Right ventricle myocardium inferior (tissue), 1 donor: ENCODE data around the gene DCAF6. TPM values are rescaled to one million over a fixed set of nuclear protein-coding genes. Genes with fewer than 3 reads are reported as not detected.
A peak's percentile ranks its signal among the peaks of the same experiment; 100 is the strongest.
"Not testable (repeated sequence)": the region's sequence is repeated elsewhere in the genome, so short reads cannot be mapped to it uniquely, and the experiment has no call there.

Experiments used
- ATAC-seq: fragments of 200-7000 bp; cut with Tn5 transposase; one replicate; pipeline ENCODE4 v1.9.1; 2020; ENCODE audit warnings: mild to moderate bottlenecking, moderate library complexity
- DNase-seq: peaks from one replicate; pipeline ENCODE4 v3.0.0; 2021; ENCODE audit errors: missing footprints
- intact Hi-C: fragments of 100-400 bp; cut with DNase I; formaldehyde crosslinking; loops from one replicate; pipeline ENCODE4 v1.11.0; 2022
- long read RNA-seq: library from polyadenylated mRNA; unstranded; transcript quantifications from one replicate; pipeline ENCODE4 v2.0.0, GENCODE V29; 2021
- total RNA-seq: library from RNA; stranded (reverse); fragmentation: NEBNext Ultra II Directional; extraction: Animal tissue kit (Norgen Biotek cat#: 25700); gene quantifications from one replicate; pipeline ENCODE4 v1.2.1, GENCODE V29; 2021
- donor health status: DM: no; HTN: yes; CAD: no; lungs with severe emphysema.

The DCAF6 gene, protein sequence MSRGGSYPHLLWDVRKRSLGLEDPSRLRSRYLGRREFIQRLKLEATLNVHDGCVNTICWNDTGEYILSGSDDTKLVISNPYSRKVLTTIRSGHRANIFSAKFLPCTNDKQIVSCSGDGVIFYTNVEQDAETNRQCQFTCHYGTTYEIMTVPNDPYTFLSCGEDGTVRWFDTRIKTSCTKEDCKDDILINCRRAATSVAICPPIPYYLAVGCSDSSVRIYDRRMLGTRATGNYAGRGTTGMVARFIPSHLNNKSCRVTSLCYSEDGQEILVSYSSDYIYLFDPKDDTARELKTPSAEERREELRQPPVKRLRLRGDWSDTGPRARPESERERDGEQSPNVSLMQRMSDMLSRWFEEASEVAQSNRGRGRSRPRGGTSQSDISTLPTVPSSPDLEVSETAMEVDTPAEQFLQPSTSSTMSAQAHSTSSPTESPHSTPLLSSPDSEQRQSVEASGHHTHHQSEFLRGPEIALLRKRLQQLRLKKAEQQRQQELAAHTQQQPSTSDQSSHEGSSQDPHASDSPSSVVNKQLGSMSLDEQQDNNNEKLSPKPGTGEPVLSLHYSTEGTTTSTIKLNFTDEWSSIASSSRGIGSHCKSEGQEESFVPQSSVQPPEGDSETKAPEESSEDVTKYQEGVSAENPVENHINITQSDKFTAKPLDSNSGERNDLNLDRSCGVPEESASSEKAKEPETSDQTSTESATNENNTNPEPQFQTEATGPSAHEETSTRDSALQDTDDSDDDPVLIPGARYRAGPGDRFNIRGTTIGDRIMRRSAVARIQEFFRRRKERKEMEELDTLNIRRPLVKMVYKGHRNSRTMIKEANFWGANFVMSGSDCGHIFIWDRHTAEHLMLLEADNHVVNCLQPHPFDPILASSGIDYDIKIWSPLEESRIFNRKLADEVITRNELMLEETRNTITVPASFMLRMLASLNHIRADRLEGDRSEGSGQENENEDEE
- 231 TPM for total RNA-seq
- long read RNA-seq, transcript DCAF6-201 (19 exons, 3,186 nt), result minor isoform, 8 of 147 reads
- long read RNA-seq, transcript DCAF6-203 (20 exons, 3,302 nt), result major isoform, 24 of 147 reads
- long read RNA-seq, transcript DCAF6-202 (22 exons, 3,349 nt), result minor isoform, 19 of 147 reads
- long read RNA-seq, partial matches to known transcripts, result 35 of 147 reads
- long read RNA-seq, other reads (novel, unspliced or antisense), result 61 of 147 reads

DNA sequence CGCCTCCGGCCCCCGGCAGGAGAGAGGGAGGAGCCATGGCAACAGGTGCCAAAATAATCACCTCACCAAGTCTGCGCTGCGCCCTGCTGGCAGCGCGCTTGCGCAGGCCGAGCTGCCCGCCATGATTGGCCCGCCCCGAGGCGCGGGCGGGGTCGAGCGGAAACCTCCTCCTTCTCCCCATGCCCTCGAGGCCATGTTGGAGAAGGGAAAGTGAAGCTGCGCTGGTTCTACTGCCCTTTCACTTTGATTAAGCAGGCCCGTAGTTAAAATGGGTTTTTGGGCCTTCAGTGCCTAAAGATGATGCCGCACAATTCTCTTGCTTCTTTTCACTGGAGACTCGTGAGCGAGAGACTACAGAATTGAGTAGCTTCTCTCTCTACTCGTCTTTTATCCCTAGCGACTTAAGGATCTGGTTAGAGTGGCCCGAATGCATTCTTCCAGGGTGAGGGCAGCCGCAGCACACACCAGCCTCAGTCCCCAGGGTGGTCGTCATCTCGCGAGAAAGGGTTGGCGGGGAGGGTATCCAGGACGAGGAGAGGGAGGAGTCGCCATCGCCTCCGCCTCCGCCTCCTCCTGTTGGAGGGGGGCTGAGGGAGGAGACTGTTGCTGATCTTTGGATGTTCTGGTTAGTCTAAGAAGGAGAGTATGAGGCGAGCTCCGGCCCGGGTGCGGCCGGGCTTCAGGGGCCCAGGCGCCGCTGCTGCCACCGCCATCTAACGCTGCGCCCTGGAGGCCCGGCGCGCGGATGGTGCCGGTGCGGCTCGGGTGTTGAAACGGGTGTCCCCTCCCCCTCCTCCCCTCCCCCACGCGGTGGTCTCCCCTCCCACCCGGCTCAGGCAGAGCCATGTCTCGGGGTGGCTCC, at the start of gene DCAF6:
DCAF6 (plus strand) TSS at position 616 of the 862 bp plus-strand sequence; CDS start at position 845, 229 bp downstream.
- intact Hi-C loops, result loop anchor here (1.0 to 10.0 kb wide), 5 partner anchors 66 to 221 kb away; partner anchors contain the start of gene MPZL1
- ATAC-seq (peak; percentile 94), DNase-seq (peak; percentile 97)

DNA sequence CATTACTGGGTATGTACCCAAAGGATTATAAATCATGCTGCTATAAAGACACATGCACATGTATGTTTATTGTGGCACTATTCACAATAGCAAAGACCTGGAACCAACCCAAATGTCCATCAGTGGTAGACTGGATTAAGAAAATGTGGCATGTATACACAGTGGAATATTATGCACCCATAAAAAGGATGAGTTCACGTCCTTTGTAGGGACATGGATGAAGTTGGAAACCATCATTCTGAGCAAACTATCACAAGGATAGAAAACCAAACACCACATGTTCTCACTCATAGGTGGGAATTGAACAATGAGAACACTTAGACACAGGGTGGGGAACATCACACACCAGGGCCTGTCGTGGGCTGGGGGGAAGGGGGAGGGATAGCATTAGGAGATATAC, 49.3 kb upstream of the DCAF6 start:
- ATAC-seq, intact Hi-C loops, DNase-seq: not testable (repeated sequence)

DNA sequence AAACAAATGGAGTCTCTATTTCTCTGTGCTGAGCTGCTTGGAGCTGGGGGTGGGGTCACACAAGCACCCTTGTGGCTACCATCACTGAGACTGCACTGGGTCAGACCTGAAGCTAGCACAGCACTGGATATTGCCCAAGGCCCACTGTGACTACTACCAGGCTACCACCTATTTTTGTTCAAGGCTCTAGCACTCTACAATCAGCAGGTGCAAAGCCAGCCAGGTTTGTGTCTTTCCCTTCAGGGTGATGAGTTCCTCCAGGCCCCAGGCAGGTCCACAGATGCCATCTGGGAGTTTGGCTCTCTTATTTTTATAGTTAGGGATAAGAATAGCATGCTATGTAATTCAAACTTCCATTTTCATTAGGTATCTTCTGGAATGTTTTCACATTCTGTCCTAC, 46.1 kb upstream of the DCAF6 start:
- DNase-seq (no peak), ATAC-seq (peak; percentile 54)
- intact Hi-C loops, result no loop called here

DNA sequence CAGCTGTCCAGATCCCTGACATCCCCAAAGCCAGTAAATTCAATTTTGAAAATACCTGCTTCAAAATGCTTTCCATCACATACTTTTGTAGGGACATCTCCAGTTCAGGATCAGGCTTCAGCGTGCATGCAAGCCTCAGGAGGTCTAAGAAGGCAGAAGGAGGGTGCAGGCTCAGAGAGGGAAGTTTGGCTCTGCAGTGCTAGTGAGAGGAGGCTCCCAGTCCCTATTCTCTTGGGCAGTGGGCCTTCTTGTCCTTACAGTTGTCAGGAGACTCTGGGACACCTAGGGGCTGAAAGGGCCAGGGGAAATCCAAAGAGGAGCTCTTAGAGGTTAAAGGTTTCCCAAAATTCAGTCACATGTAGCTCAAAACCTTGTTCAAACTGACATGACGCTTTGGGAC, 42.7 kb upstream of the DCAF6 start:
- ATAC-seq (no peak), DNase-seq (no peak)
- intact Hi-C loops, result no loop called here

DNA sequence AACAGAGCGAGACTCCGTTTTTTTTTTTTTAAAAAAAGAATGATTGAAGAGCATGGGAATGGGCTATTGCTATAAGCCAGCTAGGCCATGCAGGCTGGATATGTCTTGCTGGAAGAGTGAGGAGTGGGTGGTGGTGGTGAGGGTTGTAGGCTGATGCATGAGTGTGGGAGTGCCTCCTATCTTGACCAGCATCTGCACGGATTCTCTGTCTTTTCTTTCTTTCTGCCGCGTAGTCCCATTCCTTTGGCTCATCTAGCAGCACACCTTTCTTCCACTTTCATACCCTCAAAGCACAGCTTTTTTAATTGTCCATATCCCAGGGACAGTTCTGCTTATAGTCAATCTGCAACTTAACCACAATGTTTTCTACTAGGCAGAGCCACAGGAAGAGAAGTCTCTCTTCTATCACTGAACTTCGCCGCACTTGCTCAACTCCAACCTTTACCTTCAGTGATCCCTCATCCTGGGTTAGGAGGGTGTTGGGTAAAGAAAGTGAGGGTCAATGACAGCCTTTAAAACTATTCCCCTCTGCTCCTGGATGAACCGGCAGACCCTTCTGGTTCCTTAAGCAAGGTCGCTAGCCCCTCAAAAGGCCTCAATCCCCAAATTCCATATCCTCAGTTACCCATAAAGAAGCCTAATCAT, 37.8 kb upstream of the DCAF6 start:
- ATAC-seq, result no peak
- intact Hi-C loops, result no loop called here
- DNase-seq, result no peak

DNA sequence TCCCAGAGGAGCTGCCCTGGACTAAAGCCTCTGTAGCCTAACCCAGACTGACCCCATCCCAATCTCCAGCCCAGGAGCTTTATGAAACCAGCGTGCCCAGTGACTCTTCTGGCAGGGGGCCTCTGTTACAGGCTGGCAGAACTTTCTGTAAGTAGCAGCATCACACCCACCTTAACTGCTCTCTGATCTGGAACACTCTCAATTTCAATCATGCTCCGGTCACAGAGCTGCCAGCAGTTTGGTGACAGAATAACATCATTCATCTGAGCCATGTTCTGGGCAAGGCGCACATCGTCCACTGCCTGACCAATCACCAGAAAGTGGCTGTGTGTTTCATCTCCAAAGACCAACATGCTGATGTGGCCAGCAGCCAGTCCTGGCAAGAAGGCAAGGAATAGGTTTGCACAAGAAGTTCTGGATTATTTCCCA, 37.2 kb upstream of the DCAF6 start:
- ATAC-seq, result peak; percentile 79
- peak; percentile 75 for DNase-seq
- intact Hi-C loops, result no loop called here

DNA sequence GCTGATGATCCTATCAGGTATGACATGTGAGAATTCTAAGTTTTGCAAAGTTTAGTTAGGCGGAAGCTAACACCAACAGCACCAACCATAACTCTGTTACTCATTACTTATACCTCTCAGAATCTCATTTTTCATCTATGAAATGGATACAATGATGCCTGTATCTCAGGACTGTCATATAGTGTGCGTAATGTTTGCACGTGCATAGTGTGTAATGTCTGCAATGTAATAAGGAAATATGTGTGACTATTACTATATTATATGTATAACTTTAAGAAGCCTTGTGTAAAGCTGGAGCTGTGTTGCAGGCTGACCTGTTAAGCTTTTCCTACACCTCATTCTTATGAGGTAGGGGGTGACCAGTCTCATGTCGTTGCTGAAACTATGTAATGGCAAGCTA, 35.6 kb upstream of the DCAF6 start:
- ATAC-seq (no peak), DNase-seq (no peak)
- intact Hi-C loops, result no loop called here

DNA sequence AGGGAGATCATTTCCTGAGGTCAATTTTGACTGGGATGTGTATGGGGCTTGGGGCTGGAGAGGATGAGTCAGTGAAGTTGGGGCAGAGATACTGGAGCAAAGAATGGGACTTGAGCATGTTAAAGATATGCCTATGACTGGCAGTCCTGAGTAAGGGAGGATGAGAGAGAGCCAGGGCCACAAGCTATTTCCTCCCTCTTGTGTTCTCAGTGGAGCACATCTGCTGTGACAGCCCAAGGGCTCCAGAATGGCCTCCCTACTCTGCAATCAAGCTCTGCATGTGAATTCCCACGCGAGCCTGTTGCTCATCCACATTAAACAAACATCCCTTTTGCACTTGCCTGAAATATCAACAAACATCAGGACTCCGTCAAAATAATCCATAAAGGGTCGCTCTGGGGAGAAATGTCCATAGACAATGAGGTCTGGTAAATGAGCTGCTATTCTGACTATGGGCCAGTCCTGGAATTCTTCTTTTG, 31.8 kb upstream of the DCAF6 start:
- ATAC-seq (no peak), DNase-seq (no peak)
- intact Hi-C loops, result no loop called here

DNA sequence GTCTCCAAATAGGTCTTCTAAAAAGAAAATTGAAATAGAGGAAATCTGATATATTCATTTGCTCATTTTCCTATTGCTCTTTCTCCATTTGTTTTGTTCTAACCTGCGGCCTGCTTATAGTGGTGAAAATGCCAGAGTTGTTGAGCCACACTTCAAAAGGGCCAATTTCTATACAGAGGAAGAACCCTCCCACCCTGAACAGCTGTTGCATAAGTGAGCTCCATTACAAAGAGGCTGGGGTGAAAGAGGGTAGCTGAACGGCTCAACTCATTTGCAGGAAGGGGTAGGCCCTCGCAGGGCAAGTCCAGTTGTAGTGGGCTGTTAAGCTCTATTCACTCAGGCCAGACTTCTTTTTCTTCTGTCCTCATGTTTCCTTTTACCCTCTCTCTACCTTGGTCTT, 31.3 kb upstream of the DCAF6 start:
- ATAC-seq (no peak), DNase-seq (no peak)
- intact Hi-C loops, result no loop called here

DNA sequence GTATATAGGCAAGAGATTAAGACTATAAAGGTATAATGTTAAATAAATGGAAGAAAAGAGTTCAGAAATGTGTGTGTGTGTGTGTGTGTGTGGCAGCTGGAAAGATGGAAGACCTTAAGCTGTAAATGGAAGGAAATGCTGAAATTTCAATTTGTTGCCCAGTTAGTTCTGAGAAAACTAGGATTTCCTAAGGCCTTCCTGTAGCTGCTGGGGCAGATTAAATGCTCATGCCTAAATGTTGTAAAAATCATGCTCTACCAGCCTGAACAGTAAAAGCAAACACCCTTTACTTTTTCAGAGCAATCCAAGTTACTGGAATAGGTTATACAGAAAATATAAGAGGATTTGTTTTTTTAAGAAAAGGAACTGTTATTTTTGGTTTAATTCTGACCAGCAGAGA, 30.8 kb upstream of the DCAF6 start:
- no peak for ATAC-seq
- no peak for DNase-seq
- intact Hi-C loops, result no loop called here

DNA sequence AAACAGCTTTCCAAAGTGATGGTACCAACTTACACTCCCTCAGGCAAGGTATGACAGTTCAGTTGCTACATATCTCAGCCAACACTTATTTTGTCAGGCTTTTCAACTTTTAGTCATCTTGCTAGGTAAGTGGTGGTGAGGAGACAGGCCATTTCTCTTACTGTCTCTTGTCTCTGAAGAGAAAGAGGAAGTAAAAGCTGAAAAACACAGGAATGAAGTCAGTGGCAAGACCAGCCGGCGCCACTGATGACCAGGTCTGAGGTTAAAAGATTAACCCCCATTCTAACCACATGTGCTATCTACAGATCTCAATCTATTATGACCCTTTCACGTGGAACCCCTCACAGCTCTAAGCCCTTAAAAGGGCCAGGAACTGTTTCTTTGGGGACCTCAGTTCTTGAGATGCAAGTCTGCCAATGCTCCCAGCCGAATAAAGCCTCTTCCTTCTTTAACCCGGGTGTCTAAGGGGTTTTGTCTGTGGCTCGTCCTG, 26.7 kb upstream of the DCAF6 start:
- DNase-seq (no peak), ATAC-seq (no peak)
- intact Hi-C loops, result no loop called here

DNA sequence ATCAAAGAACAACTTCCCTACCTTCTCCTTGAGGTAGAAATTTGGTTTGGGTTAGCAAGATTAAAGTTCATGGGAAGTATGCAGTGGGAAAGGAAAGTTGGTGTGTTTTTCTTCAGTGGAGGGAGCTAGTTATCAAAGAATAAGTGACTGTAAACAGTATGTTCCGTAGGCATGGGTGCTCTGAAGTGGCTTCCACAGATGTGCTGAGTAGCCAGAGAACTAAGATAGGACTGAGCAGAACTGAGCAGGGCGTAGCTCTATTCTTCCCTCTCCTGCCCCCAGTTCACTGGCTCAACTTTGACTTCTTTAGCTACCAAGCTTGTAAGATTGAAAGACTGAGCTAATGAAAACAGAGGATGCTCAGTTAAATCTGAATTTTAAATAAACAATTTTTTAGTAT, 26.0 kb upstream of the DCAF6 start:
- DNase-seq (no peak), ATAC-seq (peak; percentile 76)
- intact Hi-C loops, result no loop called here

DNA sequence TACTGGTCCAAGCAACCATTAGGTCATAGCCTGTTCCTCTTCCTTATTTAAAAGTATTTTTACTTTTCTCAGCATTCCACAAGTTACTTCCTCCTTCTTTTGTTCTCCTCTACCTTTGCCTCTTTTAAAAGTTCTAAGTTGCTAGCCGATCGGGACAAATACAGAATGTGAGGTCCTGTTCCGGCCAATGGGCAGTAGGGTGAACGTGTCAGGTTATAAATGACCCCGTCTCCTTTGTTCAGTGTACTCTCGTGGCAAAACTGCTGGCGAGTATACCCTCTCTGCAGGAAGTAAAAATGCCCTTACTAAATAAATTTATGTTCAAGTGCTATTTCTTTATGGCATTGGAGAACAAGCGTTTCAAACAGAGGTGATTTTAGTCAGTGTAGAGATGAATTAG, 25.1 kb upstream of the DCAF6 start:
- DNase-seq (no peak), ATAC-seq (no peak)
- intact Hi-C loops, result no loop called here

DNA sequence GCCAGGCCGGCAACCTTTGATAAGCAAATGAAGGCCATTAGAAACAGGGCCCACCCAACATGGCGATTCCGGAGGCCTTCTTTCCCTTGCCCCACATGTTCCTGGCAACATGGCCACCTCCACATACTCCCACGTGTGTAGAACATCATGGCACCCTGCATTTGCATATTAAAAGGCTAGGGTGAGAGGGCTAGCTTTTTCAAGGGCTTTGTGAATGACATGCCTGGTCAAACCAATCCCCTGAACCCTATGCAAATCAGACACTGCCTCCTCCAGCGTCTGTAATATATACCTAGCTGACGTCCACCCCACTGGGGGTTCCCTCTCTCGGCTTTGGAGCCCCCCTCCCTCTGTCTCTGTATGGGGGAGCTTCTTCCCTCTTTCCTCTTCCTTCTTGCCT, 24.2 kb upstream of the DCAF6 start:
- intact Hi-C loops, result no loop called here
- ATAC-seq (no peak), DNase-seq (no peak)

DNA sequence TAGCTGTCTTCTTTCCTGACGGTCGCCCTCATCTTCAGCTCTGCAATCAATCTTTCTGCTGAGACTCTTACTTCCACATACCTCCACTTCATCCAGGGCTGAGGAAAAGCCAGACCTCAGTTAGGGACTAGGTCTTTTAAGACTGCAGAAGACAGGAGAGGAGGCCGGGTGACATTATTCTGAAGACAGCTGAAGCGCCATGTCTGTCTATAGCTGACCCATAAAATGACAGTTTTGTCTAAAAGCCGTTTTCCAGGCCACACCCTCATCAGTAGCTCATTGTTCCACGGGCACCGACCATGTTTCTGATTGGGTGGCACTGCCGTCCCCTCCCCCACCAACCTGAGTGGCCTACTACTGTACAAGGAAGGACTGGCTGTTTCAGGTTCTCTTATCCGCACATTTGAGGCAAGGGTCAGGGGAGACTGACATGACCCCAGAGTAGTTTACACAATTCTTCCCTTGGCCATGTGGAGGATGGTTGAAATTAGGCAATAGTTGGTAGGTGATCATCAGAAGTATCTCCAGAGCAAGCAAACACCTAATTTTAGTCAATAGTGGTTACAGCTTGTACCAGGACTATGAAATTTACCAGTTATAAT, 22.5 kb upstream of the DCAF6 start, which contains the start of gene ADCY10:
ADCY10 (minus strand) TSS at position 240 of the 602 bp plus-strand sequence. CDS start 8,994 bp downstream, outside the sequence.
- intact Hi-C loops, result no loop called here
- DNase-seq (no peak), ATAC-seq (peak; percentile 9)

DNA sequence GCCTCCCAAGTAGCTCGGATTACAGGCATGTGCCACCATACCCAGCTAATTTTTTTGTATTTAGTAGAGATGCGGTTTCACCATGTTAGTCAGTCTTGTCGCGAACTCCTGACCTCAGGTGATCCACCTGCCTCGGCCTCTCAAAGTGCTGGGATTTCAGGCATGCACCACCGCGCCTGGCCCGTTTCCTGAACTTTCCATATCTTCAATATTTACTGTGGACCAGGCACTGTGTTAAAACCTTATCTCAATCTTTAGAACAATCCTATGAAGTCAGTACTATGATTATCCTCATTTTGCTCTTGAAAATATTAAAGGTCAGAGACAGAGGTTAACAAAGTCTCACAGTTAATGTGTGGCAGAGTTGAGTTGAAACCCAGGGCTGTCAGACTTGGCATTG, 20.9 kb upstream of the DCAF6 start:
- intact Hi-C loops, result no loop called here
- no peak for DNase-seq
- ATAC-seq, result no peak
